Neural crest cell (in vitro differentiated cells): ENCODE measurements around the gene POPDC2. TPM values are rescaled to one million over a fixed set of nuclear protein-coding genes. Genes with fewer than 3 reads are reported as not detected.
"Not testable (repeated sequence)": the region's sequence is repeated elsewhere in the genome, so short reads cannot be mapped to it uniquely, and the experiment has no call there.

Experiments
- DNase-seq: peaks from one replicate; pipeline ENCODE4 v3.0.0; 2021; ENCODE audit warnings: low read depth, mixed read lengths, low spot score
- H3K27ac Mint-ChIP-seq: one replicate; pipeline ENCODE4 v1.8.0; 2021; ENCODE audit warnings: mild to moderate bottlenecking, mixed read lengths; ENCODE audit not compliant: unreplicated experiment
- H3K27me3 Mint-ChIP-seq: 2 replicates; pipeline ENCODE4 v1.8.0; 2021; ENCODE audit warnings: low read depth, mild to moderate bottlenecking, mixed read lengths
- H3K36me3 Mint-ChIP-seq: 2 replicates; pipeline ENCODE4 v1.8.0; 2021; ENCODE audit warnings: low read depth, mild to moderate bottlenecking, mixed read lengths
- H3K4me1 Mint-ChIP-seq: 2 replicates; pipeline ENCODE4 v1.8.0; 2021; ENCODE audit warnings: mixed read lengths
- H3K4me3 Mint-ChIP-seq: one replicate; pipeline ENCODE4 v1.8.0; 2021; ENCODE audit warnings: mild to moderate bottlenecking, mixed read lengths
- H3K9me3 Mint-ChIP-seq: 2 replicates; pipeline ENCODE4 v1.8.0; 2021; ENCODE audit warnings: mixed read lengths
- CTCF ChIP-seq: fragments of 200-600 bp; sonication (generic); conservative IDR thresholded peaks from 2 replicates; pipeline ENCODE4 v1.5.0; 2021; ENCODE audit warnings: antibody characterized with exemption, mild to moderate bottlenecking
- total RNA-seq: library from RNA; stranded (reverse); gene quantifications from 2 replicates; pipeline ENCODE4 v1.2.1, GENCODE V29; 2021

The POPDC2 gene
- total RNA-seq, 1 donor from 2014 or later: 2.8 TPM

GRCh38 chr3:119598410-119599098 is 61.8 kb downstream of the POPDC2 start:
- Mint-ChIP-seq H3K27me3 (no peaks in the 10 kb centered on the region), H3K4me3 (no peak overlapping the region), H3K9me3 (no peaks in the 10 kb centered on the region), H3K27ac (no peak overlapping the region), H3K4me1 (no peaks in the 10 kb centered on the region), H3K36me3 (no peaks in the 10 kb centered on the region)
- TF ChIP-seq CTCF: no peak
- DNase-seq: no peak

GRCh38 chr3:119597548-119598288 is 62.7 kb downstream of the POPDC2 start, which contains the start of gene PLA1A:
PLA1A (plus strand) TSS chr3:119597885; CDS start chr3:119597914, 29 bp downstream.
- no peak for TF ChIP-seq CTCF
- H3K9me3 Mint-ChIP-seq: no peaks in the 10 kb centered on the region
- H3K4me3 Mint-ChIP-seq: no peak within 1 kb of the TSS
- H3K36me3 Mint-ChIP-seq: no peaks in the 10 kb centered on the region
- no peaks in the 10 kb centered on the region for H3K27me3 Mint-ChIP-seq
- DNase-seq: no peak
- no peak within 1 kb of the TSS for H3K27ac Mint-ChIP-seq
- no peaks in the 10 kb centered on the region for H3K4me1 Mint-ChIP-seq

GRCh38 chr3:119596398-119596797 is 64.0 kb downstream of the POPDC2 start:
- Mint-ChIP-seq H3K4me1 (no peaks in the 10 kb centered on the region), H3K27ac (no peak overlapping the region), H3K9me3 (no peaks in the 10 kb centered on the region), H3K27me3 (no peaks in the 10 kb centered on the region), H3K36me3 (no peaks in the 10 kb centered on the region), H3K4me3 (no peak overlapping the region)
- DNase-seq: no peak
- TF ChIP-seq CTCF: no peak

- Mint-ChIP-seq H3K9me3 (no peaks in the 10 kb centered on the region), H3K4me1 (no peaks in the 10 kb centered on the region), H3K36me3 (no peaks in the 10 kb centered on the region), H3K4me3 (no peak overlapping the region), H3K27ac (no peak overlapping the region), H3K27me3 (no peaks in the 10 kb centered on the region)
- TF ChIP-seq CTCF: no peak
- no peak for DNase-seq
Observed at GRCh38 chr3:119595639-119596334, 64.6 kb downstream of the POPDC2 start.

GRCh38 chr3:119594929-119595328 is 65.5 kb downstream of the POPDC2 start:
- not testable (repeated sequence) for H3K36me3 Mint-ChIP-seq, H3K27me3 Mint-ChIP-seq, H3K9me3 Mint-ChIP-seq, H3K4me3 Mint-ChIP-seq, DNase-seq, H3K4me1 Mint-ChIP-seq, H3K27ac Mint-ChIP-seq
